HL-60 (cell line): Measurements from ENCODE around the gene GRB7.

Experiments
- POLR2AphosphoS5 ChIP-seq: IDR thresholded peaks from 2 replicates; pipeline ENCODE4 v1.6.1; 2012; ENCODE audit warnings: low read depth
- TF ChIP-seq, protein P1 (sequence below): IDR thresholded peaks from one replicate; pipeline ENCODE4 v1.5.1; 2011; ENCODE audit warnings: low read length, control low read depth, inconsistent platforms; ENCODE audit not compliant: insufficient read depth
- TF ChIP-seq, protein P2 (sequence below): IDR thresholded peaks from 2 replicates; pipeline ENCODE4 v1.6.1; 2012; ENCODE audit warnings: low read depth; ENCODE audit not compliant: insufficient replicate concordance

DNA sequence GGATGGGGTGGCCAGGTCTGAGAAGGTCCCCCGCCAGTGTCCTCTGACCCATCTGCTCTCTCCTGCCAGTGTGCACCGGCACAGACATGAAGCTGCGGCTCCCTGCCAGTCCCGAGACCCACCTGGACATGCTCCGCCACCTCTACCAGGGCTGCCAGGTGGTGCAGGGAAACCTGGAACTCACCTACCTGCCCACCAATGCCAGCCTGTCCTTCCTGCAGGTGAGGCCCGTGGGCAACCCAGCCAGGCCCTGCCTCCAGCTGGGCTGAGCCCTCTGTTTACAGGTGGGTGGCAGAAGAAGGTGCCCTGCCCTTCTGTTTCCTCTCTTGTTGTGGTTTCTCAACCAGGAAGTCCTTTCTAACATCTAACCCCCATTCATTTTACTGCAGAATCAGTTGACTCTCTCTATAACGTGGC, 30.8 kb upstream of the GRB7 start:
- TF ChIP-seq, protein P1, sequence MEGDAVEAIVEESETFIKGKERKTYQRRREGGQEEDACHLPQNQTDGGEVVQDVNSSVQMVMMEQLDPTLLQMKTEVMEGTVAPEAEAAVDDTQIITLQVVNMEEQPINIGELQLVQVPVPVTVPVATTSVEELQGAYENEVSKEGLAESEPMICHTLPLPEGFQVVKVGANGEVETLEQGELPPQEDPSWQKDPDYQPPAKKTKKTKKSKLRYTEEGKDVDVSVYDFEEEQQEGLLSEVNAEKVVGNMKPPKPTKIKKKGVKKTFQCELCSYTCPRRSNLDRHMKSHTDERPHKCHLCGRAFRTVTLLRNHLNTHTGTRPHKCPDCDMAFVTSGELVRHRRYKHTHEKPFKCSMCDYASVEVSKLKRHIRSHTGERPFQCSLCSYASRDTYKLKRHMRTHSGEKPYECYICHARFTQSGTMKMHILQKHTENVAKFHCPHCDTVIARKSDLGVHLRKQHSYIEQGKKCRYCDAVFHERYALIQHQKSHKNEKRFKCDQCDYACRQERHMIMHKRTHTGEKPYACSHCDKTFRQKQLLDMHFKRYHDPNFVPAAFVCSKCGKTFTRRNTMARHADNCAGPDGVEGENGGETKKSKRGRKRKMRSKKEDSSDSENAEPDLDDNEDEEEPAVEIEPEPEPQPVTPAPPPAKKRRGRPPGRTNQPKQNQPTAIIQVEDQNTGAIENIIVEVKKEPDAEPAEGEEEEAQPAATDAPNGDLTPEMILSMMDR = no peak
- no peak for TF ChIP-seq POLR2AphosphoS5
- TF ChIP-seq, protein P2, sequence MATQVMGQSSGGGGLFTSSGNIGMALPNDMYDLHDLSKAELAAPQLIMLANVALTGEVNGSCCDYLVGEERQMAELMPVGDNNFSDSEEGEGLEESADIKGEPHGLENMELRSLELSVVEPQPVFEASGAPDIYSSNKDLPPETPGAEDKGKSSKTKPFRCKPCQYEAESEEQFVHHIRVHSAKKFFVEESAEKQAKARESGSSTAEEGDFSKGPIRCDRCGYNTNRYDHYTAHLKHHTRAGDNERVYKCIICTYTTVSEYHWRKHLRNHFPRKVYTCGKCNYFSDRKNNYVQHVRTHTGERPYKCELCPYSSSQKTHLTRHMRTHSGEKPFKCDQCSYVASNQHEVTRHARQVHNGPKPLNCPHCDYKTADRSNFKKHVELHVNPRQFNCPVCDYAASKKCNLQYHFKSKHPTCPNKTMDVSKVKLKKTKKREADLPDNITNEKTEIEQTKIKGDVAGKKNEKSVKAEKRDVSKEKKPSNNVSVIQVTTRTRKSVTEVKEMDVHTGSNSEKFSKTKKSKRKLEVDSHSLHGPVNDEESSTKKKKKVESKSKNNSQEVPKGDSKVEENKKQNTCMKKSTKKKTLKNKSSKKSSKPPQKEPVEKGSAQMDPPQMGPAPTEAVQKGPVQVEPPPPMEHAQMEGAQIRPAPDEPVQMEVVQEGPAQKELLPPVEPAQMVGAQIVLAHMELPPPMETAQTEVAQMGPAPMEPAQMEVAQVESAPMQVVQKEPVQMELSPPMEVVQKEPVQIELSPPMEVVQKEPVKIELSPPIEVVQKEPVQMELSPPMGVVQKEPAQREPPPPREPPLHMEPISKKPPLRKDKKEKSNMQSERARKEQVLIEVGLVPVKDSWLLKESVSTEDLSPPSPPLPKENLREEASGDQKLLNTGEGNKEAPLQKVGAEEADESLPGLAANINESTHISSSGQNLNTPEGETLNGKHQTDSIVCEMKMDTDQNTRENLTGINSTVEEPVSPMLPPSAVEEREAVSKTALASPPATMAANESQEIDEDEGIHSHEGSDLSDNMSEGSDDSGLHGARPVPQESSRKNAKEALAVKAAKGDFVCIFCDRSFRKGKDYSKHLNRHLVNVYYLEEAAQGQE = no peak
